H1 (cell line): ENCODE data around the gene FERMT2.

Experiments used
- ASH2L ChIP-seq: fragments of 200-600, 300-600 bp; sonication (generic); IDR thresholded peaks from one replicate; pipeline ENCODE4 v1.7.1; 2017; ENCODE audit warnings: low read length
- EP300 ChIP-seq, 2 experiments: IDR thresholded peaks; 1 replicate in 1 of 2; 2 replicates in 1 of 2; pipeline ENCODE4 v1.6.1; 2011 to 2012; ENCODE audit warnings: low read depth in 2 of 2, low read length in 2 of 2, mild to moderate bottlenecking in 2 of 2, borderline replicate concordance in 1 of 2, inconsistent platforms in 1 of 2, moderate library complexity in 1 of 2
- HDAC6 ChIP-seq: IDR thresholded peaks from one replicate; pipeline ENCODE4 v1.7.1; 2012; ENCODE audit warnings: low read depth, mild to moderate bottlenecking, inconsistent platforms, low read length, moderate library complexity
- TAF1 ChIP-seq: IDR thresholded peaks from 2 replicates; pipeline ENCODE4 v1.6.1; 2011; ENCODE audit warnings: mild to moderate bottlenecking, low read depth, low read length

DNA sequence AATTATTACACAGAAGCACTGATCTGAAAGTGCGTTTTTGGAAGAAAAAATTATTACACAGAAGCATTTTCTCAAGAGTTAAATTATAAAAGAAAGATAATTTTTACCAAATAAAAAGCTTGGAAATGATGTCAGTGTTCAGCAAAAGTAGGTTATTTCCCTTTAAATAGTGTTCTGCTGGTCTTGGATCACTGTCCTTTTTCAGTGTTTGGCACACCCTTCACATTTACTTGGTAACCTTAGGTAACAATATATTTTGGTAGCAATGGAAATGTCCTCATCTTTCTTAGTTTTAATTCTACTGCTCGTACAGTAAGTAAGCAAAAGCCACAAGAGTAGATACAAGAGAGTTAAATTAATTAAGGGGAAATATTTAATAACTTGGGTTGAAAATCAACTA is 40.3 kb downstream of the FERMT2 start:
- TF ChIP-seq ASH2L (no peak), TAF1 (no peak), EP300 (IDR thresholded peaks at IDR 0.05; ENCODE audit: borderline replicate concordance in 1 of 2, low read depth in 2 of 2, low read length in 2 of 2) (no peak), HDAC6 (no peak)
